Natural killer cell (primary cell): ENCODE results near the gene TPGS1. TPM values are rescaled to one million over a fixed set of nuclear protein-coding genes. Genes with fewer than 3 reads are reported as not detected.

Experiments
- ATAC-seq, 3 donors: fragments of 150-1000 bp in 2 of 3; fragments of 200-7000 bp in 1 of 3; cut with Tn5 transposase; 1 replicate in 1 of 3; 2 replicates in 2 of 3; pipeline ENCODE4 v1.10.0; 2021; ENCODE audit warnings: mild to moderate bottlenecking in 2 of 3, moderate library complexity in 2 of 3
- DNase-seq, 2 donors: peaks; one replicate each; pipeline versions ENCODE4 v3.0.0 to v3.0.0-alpha.2; 2013 to 2021; ENCODE audit warnings: mixed read lengths in 1 of 2
- H3K27ac ChIP-seq: one replicate; pipeline ENCODE4 v1.5.1; 2013; ENCODE audit warnings: mild to moderate bottlenecking, low read length
- H3K27me3 ChIP-seq: one replicate; pipeline ENCODE4 v1.6.1; 2013; ENCODE audit warnings: low read length; ENCODE audit not compliant: control insufficient read depth, insufficient read depth
- H3K36me3 ChIP-seq: one replicate; pipeline ENCODE4 v1.6.1; 2013; ENCODE audit warnings: low read length; ENCODE audit not compliant: control insufficient read depth, insufficient read depth
- H3K4me1 ChIP-seq: one replicate; pipeline ENCODE4 v1.6.1; 2013; ENCODE audit warnings: low read length; ENCODE audit not compliant: control insufficient read depth, insufficient read depth
- H3K4me3 ChIP-seq: one replicate; pipeline ENCODE4 v1.5.1; 2013; ENCODE audit warnings: low read length
- H3K9me3 ChIP-seq: one replicate; pipeline ENCODE4 v1.6.1; 2013; ENCODE audit warnings: low read length; ENCODE audit not compliant: control insufficient read depth, insufficient read depth
- H3K27ac Mint-ChIP-seq, 2 donors: one replicate each; pipeline ENCODE4 v1.8.0; 2022; ENCODE audit warnings: mild to moderate bottlenecking in 2 of 2, mixed read lengths in 2 of 2, moderate library complexity in 1 of 2
- H3K27me3 Mint-ChIP-seq, 2 donors: one replicate each; pipeline ENCODE4 v1.8.0; 2022; ENCODE audit warnings: low read depth in 2 of 2, mixed read lengths in 2 of 2
- H3K36me3 Mint-ChIP-seq: one replicate; pipeline ENCODE4 v1.8.0; 2022; ENCODE audit warnings: mixed read lengths
- H3K4me1 Mint-ChIP-seq, 2 donors: one replicate each; pipeline ENCODE4 v1.8.0; 2022; ENCODE audit warnings: mixed read lengths in 2 of 2
- H3K4me3 Mint-ChIP-seq: one replicate; pipeline ENCODE4 v1.8.0; 2022; ENCODE audit warnings: mild to moderate bottlenecking, moderate library complexity, mixed read lengths
- H3K9me3 Mint-ChIP-seq, 2 donors: one replicate each; pipeline ENCODE4 v1.8.0; 2022; ENCODE audit warnings: mixed read lengths in 2 of 2
- CTCF ChIP-seq: fragments of 200-600 bp; IDR thresholded peaks from one replicate; pipeline ENCODE4 v1.8.0; 2022; ENCODE audit warnings: antibody characterized with exemption
- WGBS: methylation state at CpG from one replicate; pipeline ENCODE4 v1.1.7; 2013; ENCODE audit warnings: missing lambda C conversion rate; ENCODE audit not compliant: insufficient coverage; 5-methylcytosine and 5-hydroxymethylcytosine counted together
- intact Hi-C: fragments of 100-400 bp; cut with micrococcal nuclease; formaldehyde crosslinking; loops from one replicate; pipeline ENCODE4 v1.14.2; 2022
- total RNA-seq, 4 donors: library from RNA; stranded (reverse); fragments of 120-200 nt in 1 of 4; gene quantifications; one replicate each; pipeline versions ENCODE4 v1.2.3 to v1.2.4, GENCODE V29; 2013 to 2022

TPGS1 gene
- total RNA-seq, 3 donors from 2014 or later (not counting 1 experiment from before 2014, with no cell fraction given) = 18.7 to 20.6 (median 18.9) TPM

GRCh38 chr19:495402-496111 is 11.7 kb upstream of the TPGS1 start:
- H3K27ac Mint-ChIP-seq = no peak overlapping the region
- no peaks in the 10 kb centered on the region for H3K9me3 Mint-ChIP-seq
- no peaks in the 10 kb centered on the region for H3K36me3 Mint-ChIP-seq
- peaks cover 9% of the 10 kb centered on the region for H3K4me1 ChIP-seq
- no peak overlapping the region for H3K4me3 Mint-ChIP-seq
- H3K27me3 ChIP-seq = peaks cover 23% of the 10 kb centered on the region
- intact Hi-C loops = no loop called here
- WGBS = 33% methylated on average over 32 of the region's 32 CpGs
- peak; percentile 55 to 63 for DNase-seq
- TF ChIP-seq CTCF = peak; percentile 68
- H3K9me3 ChIP-seq = no peaks in the 10 kb centered on the region
- H3K27ac ChIP-seq = no peak overlapping the region
- H3K27me3 Mint-ChIP-seq = peaks cover 9 to 14% of the 10 kb centered on the region in 2 donors
- no peaks in the 10 kb centered on the region for H3K36me3 ChIP-seq
- ATAC-seq = peak; percentile 62 to 69 (median 66)
- no peak overlapping the region for H3K4me3 ChIP-seq
- H3K4me1 Mint-ChIP-seq = peaks cover 0 to 10% of the 10 kb centered on the region in 2 donors

- no peaks in the 10 kb centered on the region for H3K9me3 ChIP-seq
- no peak within 1 kb of the TSS for H3K27ac ChIP-seq
- H3K27ac Mint-ChIP-seq = no peak within 1 kb of the TSS
- ATAC-seq (no peak), DNase-seq (no peak)
- H3K36me3 Mint-ChIP-seq = no peaks in the 10 kb centered on the region
- no peaks in the 10 kb centered on the region for H3K36me3 ChIP-seq
- intact Hi-C loops = no loop called here
- peaks cover 23% of the 10 kb centered on the region for H3K27me3 ChIP-seq
- no peak within 1 kb of the TSS for H3K4me3 ChIP-seq
- H3K9me3 Mint-ChIP-seq = no peaks in the 10 kb centered on the region
- H3K4me1 Mint-ChIP-seq = peaks cover 0 to 10% of the 10 kb centered on the region in 2 donors
- H3K4me1 ChIP-seq = peaks cover 9% of the 10 kb centered on the region
- no peak for TF ChIP-seq CTCF
- no peak within 1 kb of the TSS for H3K4me3 Mint-ChIP-seq
- 17% methylated on average over 33 of the region's 33 CpGs for WGBS
- H3K27me3 Mint-ChIP-seq = peaks cover 9 to 14% of the 10 kb centered on the region in 2 donors
Observed at GRCh38 chr19:496112-496665, 11.1 kb upstream of the TPGS1 start, which contains the start of gene MADCAM1. TSS of gene MADCAM1 (plus strand) at chr19:496486. CDS start at chr19:496500, 14 bp downstream.

GRCh38 chr19:496986-497385 is 10.3 kb upstream of the TPGS1 start:
- intact Hi-C loops = no loop called here
- Mint-ChIP-seq H3K4me1 (peaks cover 0 to 10% of the 10 kb centered on the region in 2 donors), H3K4me3 (no peak overlapping the region), H3K27ac (no peak overlapping the region), H3K36me3 (no peaks in the 10 kb centered on the region), H3K9me3 (no peaks in the 10 kb centered on the region), H3K27me3 (peaks cover 9 to 14% of the 10 kb centered on the region in 2 donors)
- no peak for ATAC-seq
- no peak overlapping the region for H3K4me3 ChIP-seq
- no peak for TF ChIP-seq CTCF
- H3K27ac ChIP-seq = no peak overlapping the region
- peaks cover 9% of the 10 kb centered on the region for H3K4me1 ChIP-seq
- DNase-seq = no peak
- no peaks in the 10 kb centered on the region for H3K9me3 ChIP-seq
- WGBS = 11% methylated on average over 12 of the region's 18 CpGs
- H3K27me3 ChIP-seq = peaks cover 23% of the 10 kb centered on the region
- no peaks in the 10 kb centered on the region for H3K36me3 ChIP-seq
